PC-9 (cell line): ENCODE measurements around the gene EMC6.

ENCODE experiments used
- CTCF ChIP-seq: fragments of 200-600 bp; sonication (generic); conservative IDR thresholded peaks from 2 replicates; pipeline ENCODE4 v1.6.1; 2017; ENCODE audit warnings: mixed run types, antibody characterized with exemption, mild to moderate bottlenecking, moderate library complexity
- EZH2 ChIP-seq: fragments of 200-600 bp; sonication (generic); IDR thresholded peaks from 2 replicates; pipeline ENCODE4 v1.8.0; 2017; ENCODE audit warnings: antibody characterized with exemption, low read depth

GRCh38 chr17:3681057-3681456 is 12.4 kb downstream of the EMC6 start:
- TF ChIP-seq EZH2 (no peak), CTCF (no peak)
